B cell (primary cell): ENCODE results near the gene MTHFD2L. TPM values are rescaled to one million over a fixed set of nuclear protein-coding genes. Genes with fewer than 3 reads are reported as not detected.

ENCODE experiments used
- ATAC-seq: fragments of 200-7000 bp; cut with Tn5 transposase; one replicate; pipeline ENCODE4 v1.10.0; 2021; ENCODE audit warnings: low read depth, mild to moderate bottlenecking, moderate number of reproducible peaks, moderate library complexity
- CTCF ChIA-PET: fragments of 350-600 bp; sonication (Branson Sonifier 250); formaldehyde crosslinking; loops from one replicate; lab custom pipeline; 2021; ENCODE audit warnings: antibody characterized with exemption, inconsistent platforms; lab: Charles Lee
- POLR2A ChIA-PET: fragments of 350-600 bp; sonication (Branson Sonifier 250); formaldehyde crosslinking; loops from one replicate; lab custom pipeline; 2021; ENCODE audit warnings: antibody characterized with exemption; lab: Charles Lee
- DNase-seq: peaks from one replicate; pipeline ENCODE4 v3.0.0; 2013
- H2AFZ ChIP-seq: 2 replicates; pipeline ENCODE4 v1.6.1; 2012; ENCODE audit warnings: mild to moderate bottlenecking, low read depth, low read length; ENCODE audit not compliant: insufficient read depth, poor library complexity, severe bottlenecking
- H3K27ac ChIP-seq, 2 donors: 1 replicate in 1 of 2; 2 replicates in 1 of 2; pipeline ENCODE4 v1.5.1; 2012 to 2013; ENCODE audit warnings: low read length in 2 of 2, mild to moderate bottlenecking in 2 of 2, moderate library complexity in 1 of 2
- H3K27me3 ChIP-seq, 4 experiments: fragments of 200-600 bp in 1 of 4; sonication (generic) in 1 of 4; replicated peaks in 1 of 4; 1 replicate in 2 of 4; 2 replicates in 2 of 4; pipeline versions ENCODE4 v1.6.1 to v1.7.0; 2013 to 2016; ENCODE audit warnings: low read length in 3 of 4, mild to moderate bottlenecking in 2 of 4, mixed read lengths in 1 of 4, moderate library complexity in 1 of 4; ENCODE audit not compliant: insufficient read depth in 4 of 4, control insufficient read depth in 3 of 4; ENCODE audit errors: control extremely low read depth in 1 of 4
- H3K36me3 ChIP-seq, 2 experiments: replicated peaks in 1 of 2; 1 replicate in 1 of 2; 2 replicates in 1 of 2; pipeline versions ENCODE4 v1.6.1 to v1.7.1; 2013; ENCODE audit warnings: low read length in 1 of 2; ENCODE audit not compliant: insufficient read depth in 2 of 2, control insufficient read depth in 1 of 2; ENCODE audit errors: control extremely low read depth in 1 of 2, extremely low read depth in 1 of 2
- H3K4me1 ChIP-seq, 2 donors: fragments of 200-600 bp in 1 of 2; sonication (generic) in 1 of 2; 1 replicate in 1 of 2; 2 replicates in 1 of 2; pipeline versions ENCODE4 v1.5.1 to v1.6.1; 2013 to 2017; ENCODE audit warnings: low read length in 2 of 2; ENCODE audit not compliant: control insufficient read depth in 2 of 2, insufficient read depth in 2 of 2
- H3K4me2 ChIP-seq: replicated peaks from 2 replicates; pipeline ENCODE3; 2012; ENCODE audit warnings: mild to moderate bottlenecking, low read depth, low read length; ENCODE audit not compliant: poor library complexity, severe bottlenecking
- H3K4me3 ChIP-seq, 5 experiments: fragments of 200-600 bp in 1 of 5; sonication (generic) in 1 of 5; 1 replicate in 3 of 5; 2 replicates in 2 of 5; pipeline versions ENCODE4 v1.5.1 to v1.7.0; 2011 to 2016; ENCODE audit warnings: low read length in 4 of 5, mild to moderate bottlenecking in 4 of 5, low read depth in 2 of 5, control low read depth in 1 of 5, moderate library complexity in 1 of 5; ENCODE audit not compliant: insufficient read depth in 1 of 5; ENCODE audit errors: control extremely low read depth in 1 of 5, extremely low read depth in 1 of 5
- H3K79me2 ChIP-seq: fragments of 200-600 bp; sonication (generic); one replicate; pipeline ENCODE4 v1.6.0; 2016; ENCODE audit warnings: low read length; ENCODE audit not compliant: control insufficient read depth, insufficient read depth
- H3K9ac ChIP-seq: fragments of 200-600 bp; sonication (generic); 2 replicates; pipeline ENCODE4 v1.6.1; 2017; ENCODE audit warnings: mild to moderate bottlenecking, low read length, moderate library complexity
- H3K9me3 ChIP-seq, 3 donors: one replicate each; pipeline versions ENCODE4 v1.6.1 to v1.7.1; 2013; ENCODE audit warnings: low read length in 2 of 3; ENCODE audit not compliant: control insufficient read depth in 2 of 3, insufficient read depth in 1 of 3; ENCODE audit errors: control extremely low read depth in 1 of 3
- H4K20me1 ChIP-seq: 2 replicates; pipeline ENCODE4 v1.6.0; 2012; ENCODE audit warnings: mild to moderate bottlenecking, low read length; ENCODE audit not compliant: insufficient read depth, control insufficient read depth, poor library complexity, severe bottlenecking
- H3K27ac Mint-ChIP-seq: one replicate; pipeline ENCODE4 v1.8.0; 2021; ENCODE audit warnings: mixed read lengths
- H3K27me3 Mint-ChIP-seq: one replicate; pipeline ENCODE4 v1.8.0; 2021; ENCODE audit warnings: mixed read lengths
- H3K4me1 Mint-ChIP-seq: one replicate; pipeline ENCODE4 v1.8.0; 2021; ENCODE audit warnings: mixed read lengths
- H3K4me3 Mint-ChIP-seq: one replicate; pipeline ENCODE4 v1.8.0; 2021; ENCODE audit warnings: mixed read lengths
- H3K9me3 Mint-ChIP-seq: one replicate; pipeline ENCODE4 v1.8.0; 2022; ENCODE audit warnings: mixed read lengths; ENCODE audit not compliant: insufficient read depth
- EZH2 ChIP-seq: IDR thresholded peaks from 2 replicates; pipeline ENCODE4 v1.6.1; 2012; ENCODE audit warnings: borderline replicate concordance, low read depth, mild to moderate bottlenecking, moderate library complexity, low read length; ENCODE audit not compliant: insufficient read depth, poor library complexity, severe bottlenecking
- WGBS: methylation state at CpG from one replicate; pipeline ENCODE4 v1.1.5; 2013; ENCODE audit warnings: missing lambda C conversion rate; ENCODE audit not compliant: insufficient coverage; 5-methylcytosine and 5-hydroxymethylcytosine counted together
- intact Hi-C: fragments of 100-400 bp; cut with micrococcal nuclease; formaldehyde crosslinking; loops from one replicate; pipeline ENCODE4 v1.10.0; 2022
- polyA plus RNA-seq: library from polyadenylated mRNA; depleted of rRNA; stranded (reverse); fragments of >200 nt; gene quantifications from 2 replicates; pipeline ENCODE4 v1.2.3, GENCODE V29; 2012
- total RNA-seq, 2 donors: library from RNA; stranded (reverse); fragments of 120-200 nt in 1 of 2; gene quantifications; 1 replicate in 1 of 2; 2 replicates in 1 of 2; pipeline versions ENCODE4 v1.2.3 to v1.2.4, GENCODE V29; 2013 to 2022
- TF ChIP-seq, protein P1 (sequence below): fragments of 200-600 bp; IDR thresholded peaks from one replicate; pipeline ENCODE4 v1.8.0; 2022; ENCODE audit warnings: antibody characterized with exemption, mild to moderate bottlenecking

The MTHFD2L gene
- total and polyA plus RNA-seq, 2 donors (not counting 1 experiment from before 2014, with no cell fraction given), result 5.5 to 12.6 TPM

DNA sequence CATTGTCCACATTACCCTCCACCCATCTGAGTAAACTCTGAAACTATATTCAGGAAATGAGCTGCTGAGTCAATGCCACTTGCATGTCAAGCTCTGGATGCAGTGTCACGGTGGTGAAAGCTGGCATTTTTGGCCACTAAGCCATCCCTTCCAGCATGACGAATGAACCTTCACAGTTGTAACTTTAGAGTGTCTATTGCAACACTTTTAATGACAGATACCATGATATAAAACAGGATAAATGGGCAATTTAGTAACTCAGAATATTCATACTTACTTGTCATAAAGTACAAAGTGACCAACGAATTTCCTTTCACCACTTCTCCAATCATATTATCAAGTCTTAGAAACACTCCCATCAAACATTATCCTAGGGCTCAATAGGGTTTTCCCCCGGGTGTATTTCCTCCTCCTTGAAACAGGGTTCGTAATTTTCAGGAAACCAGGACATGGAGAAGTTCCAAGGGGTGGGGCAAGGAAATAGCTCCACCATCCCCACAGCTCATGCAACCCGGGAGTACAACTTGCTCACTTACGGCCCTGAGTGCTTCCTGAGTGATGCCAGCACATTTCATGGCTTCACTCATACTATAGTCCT, 73.1 kb downstream of the MTHFD2L start:
- H2AFZ ChIP-seq, result no peak overlapping the region
- ATAC-seq (no peak), DNase-seq (no peak)
- 58% methylated on average over 3 of the region's 7 CpGs for WGBS
- no peaks in the 10 kb centered on the region for H3K9me3 ChIP-seq
- Mint-ChIP-seq H3K4me1 (peaks cover 6% of the 10 kb centered on the region), H3K4me3 (no peak overlapping the region), H3K27me3 (no peaks in the 10 kb centered on the region), H3K9me3 (no peaks in the 10 kb centered on the region), H3K27ac (no peak overlapping the region)
- no peaks in the 10 kb centered on the region for H3K36me3 ChIP-seq
- no peak overlapping the region for H3K4me2 ChIP-seq
- CTCF ChIA-PET, result interaction anchor here (0.7 to 3.4 kb wide), 6 partner anchors 8 to 153 kb away, joined by 3 to 9 read pairs (median 3); no protein-coding TSS in a partner anchor
- no peak overlapping the region for H3K4me3 ChIP-seq
- no peaks in the 10 kb centered on the region for H4K20me1 ChIP-seq
- no peaks in the 10 kb centered on the region for H3K79me2 ChIP-seq
- TF ChIP-seq EZH2, result no peak
- TF ChIP-seq, protein P1, sequence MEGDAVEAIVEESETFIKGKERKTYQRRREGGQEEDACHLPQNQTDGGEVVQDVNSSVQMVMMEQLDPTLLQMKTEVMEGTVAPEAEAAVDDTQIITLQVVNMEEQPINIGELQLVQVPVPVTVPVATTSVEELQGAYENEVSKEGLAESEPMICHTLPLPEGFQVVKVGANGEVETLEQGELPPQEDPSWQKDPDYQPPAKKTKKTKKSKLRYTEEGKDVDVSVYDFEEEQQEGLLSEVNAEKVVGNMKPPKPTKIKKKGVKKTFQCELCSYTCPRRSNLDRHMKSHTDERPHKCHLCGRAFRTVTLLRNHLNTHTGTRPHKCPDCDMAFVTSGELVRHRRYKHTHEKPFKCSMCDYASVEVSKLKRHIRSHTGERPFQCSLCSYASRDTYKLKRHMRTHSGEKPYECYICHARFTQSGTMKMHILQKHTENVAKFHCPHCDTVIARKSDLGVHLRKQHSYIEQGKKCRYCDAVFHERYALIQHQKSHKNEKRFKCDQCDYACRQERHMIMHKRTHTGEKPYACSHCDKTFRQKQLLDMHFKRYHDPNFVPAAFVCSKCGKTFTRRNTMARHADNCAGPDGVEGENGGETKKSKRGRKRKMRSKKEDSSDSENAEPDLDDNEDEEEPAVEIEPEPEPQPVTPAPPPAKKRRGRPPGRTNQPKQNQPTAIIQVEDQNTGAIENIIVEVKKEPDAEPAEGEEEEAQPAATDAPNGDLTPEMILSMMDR, result no peak
- intact Hi-C loops, result no loop called here
- no peak overlapping the region for H3K27ac ChIP-seq
- H3K4me1 ChIP-seq, result no peaks in the 10 kb centered on the region
- no peaks in the 10 kb centered on the region for H3K27me3 ChIP-seq
- no peak overlapping the region for H3K9ac ChIP-seq
- POLR2A ChIA-PET, result no interaction called here

DNA sequence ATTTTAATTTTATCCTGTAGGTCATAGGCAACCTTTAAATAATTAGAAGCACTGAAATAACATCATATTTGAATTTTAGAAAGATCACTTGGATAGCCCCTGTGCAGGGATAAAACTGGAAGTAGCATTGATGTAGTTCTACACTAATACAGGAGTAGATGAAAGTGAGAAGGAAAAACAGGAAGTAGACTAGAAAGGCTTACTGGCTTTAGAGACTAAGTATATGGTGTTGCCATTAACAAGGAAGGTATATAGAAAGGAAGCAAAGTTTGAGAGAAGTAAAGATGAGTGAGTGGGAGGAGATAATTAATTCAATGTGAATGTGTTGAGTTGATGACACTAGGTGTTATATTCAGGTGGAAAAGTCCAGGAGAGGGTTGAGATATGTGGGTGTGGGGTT, 77.2 kb downstream of the MTHFD2L start:
- no peak overlapping the region for H3K27ac Mint-ChIP-seq
- no peak overlapping the region for H3K4me2 ChIP-seq
- H3K9me3 Mint-ChIP-seq, result no peaks in the 10 kb centered on the region
- CTCF ChIA-PET, result no interaction called here
- DNase-seq (no peak), ATAC-seq (no peak)
- H3K4me3 Mint-ChIP-seq, result no peak overlapping the region
- H3K27me3 Mint-ChIP-seq, result no peaks in the 10 kb centered on the region
- H4K20me1 ChIP-seq, result no peaks in the 10 kb centered on the region
- TF ChIP-seq, protein P1, result no peak
- TF ChIP-seq EZH2, result no peak
- H3K27me3 ChIP-seq, result no peaks in the 10 kb centered on the region
- POLR2A ChIA-PET, result no interaction called here
- H3K79me2 ChIP-seq, result no peaks in the 10 kb centered on the region
- H3K4me1 Mint-ChIP-seq, result peaks cover 6% of the 10 kb centered on the region
- H3K27ac ChIP-seq, result no peak overlapping the region
- no peak overlapping the region for H3K4me3 ChIP-seq
- no peaks in the 10 kb centered on the region for H3K4me1 ChIP-seq
- H3K9ac ChIP-seq, result no peak overlapping the region
- no peaks in the 10 kb centered on the region for H3K36me3 ChIP-seq
- H3K9me3 ChIP-seq, result no peaks in the 10 kb centered on the region
- H2AFZ ChIP-seq, result no peak overlapping the region
- intact Hi-C loops, result no loop called here
